Mucosa of gallbladder (tissue), 1 donor: ENCODE results near the gene MICU1. TPM values are rescaled to one million over a fixed set of nuclear protein-coding genes. Genes with fewer than 3 reads are reported as not detected.
"Not testable (repeated sequence)": the region's sequence is repeated elsewhere in the genome, so short reads cannot be mapped to it uniquely, and the experiment has no call there.

Experiments used
- DNase-seq: peaks from one replicate; pipeline ENCODE4 v3.0.0-alpha.2; 2020; ENCODE audit warnings: low spot score
- total RNA-seq: library from RNA; stranded (reverse); gene quantifications from one replicate; pipeline ENCODE4 v1.2.1, GENCODE V29; 2021
- donor health status: DM: no; HTN: no; CAD: no.

The MICU1 gene
- total RNA-seq, 1 donor from 2014 or later, result 42.0 TPM

DNA sequence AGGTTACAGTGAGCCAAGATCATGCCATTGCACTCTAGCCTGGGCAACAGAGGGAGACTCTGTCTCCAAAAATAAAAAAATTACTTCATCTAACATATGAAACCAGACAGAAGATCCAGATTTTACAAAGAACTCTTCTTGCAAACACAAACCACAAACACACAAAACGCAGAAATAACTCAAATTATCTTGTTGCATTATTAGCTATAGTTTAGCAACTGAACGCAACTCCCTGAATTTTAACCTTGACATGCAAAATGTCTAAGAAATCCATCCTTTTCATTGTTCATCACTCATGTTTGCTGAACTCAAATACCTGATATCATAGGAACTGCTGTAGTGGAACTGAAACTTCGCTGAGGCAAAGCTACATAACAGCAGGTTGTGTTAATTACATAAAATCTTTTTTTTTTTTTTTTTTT, 64.1 kb downstream of the MICU1 start:
- DNase-seq, result no peak

DNA sequence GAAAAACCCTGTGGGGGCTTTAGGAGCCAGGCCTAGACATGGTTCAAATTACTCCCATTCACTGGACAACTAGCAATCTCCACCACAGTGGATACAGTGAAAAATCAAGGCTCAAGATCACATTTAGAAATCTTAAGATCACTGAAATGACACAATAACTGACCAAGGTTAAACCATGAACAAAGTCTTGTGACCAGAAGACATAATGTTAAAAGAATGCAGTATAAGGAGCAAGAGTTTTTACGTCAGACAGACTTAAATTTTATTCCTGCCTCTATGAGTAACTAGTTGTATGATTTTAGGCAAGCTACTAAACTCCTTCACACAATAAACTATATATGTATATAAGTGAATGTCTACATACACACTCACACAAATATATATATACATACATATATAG, 68.5 kb downstream of the MICU1 start:
- DNase-seq, result no peak

- no peak for DNase-seq
Observed at GRCh38 chr10:72552857-72553256, 73.0 kb downstream of the MICU1 start.

- no peak for DNase-seq
Observed at GRCh38 chr10:72550239-72550638, 75.6 kb downstream of the MICU1 start.

GRCh38 chr10:72545546-72545945, 80.3 kb downstream of the MICU1 start:
- no peak for DNase-seq

DNA sequence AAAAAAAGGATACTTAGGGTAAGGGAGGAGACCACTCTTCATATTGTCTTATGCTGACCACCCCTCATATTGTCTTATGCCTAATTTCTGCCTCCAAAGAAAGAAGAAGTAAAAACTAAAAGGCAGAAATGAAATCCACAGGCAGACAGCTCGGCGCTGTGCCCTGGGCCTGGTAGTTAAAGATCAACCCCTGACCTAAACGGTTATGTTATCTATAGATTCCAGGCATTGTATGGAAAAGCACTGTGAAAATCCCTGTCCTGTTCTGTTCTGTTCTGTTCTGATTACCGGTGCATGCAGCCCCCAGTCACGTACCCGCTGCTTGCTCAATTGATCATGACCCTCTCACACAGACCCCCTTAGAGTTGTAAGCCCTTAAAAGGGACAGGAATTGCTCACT, 82.0 kb downstream of the MICU1 start:
- not testable (repeated sequence) for DNase-seq

DNA sequence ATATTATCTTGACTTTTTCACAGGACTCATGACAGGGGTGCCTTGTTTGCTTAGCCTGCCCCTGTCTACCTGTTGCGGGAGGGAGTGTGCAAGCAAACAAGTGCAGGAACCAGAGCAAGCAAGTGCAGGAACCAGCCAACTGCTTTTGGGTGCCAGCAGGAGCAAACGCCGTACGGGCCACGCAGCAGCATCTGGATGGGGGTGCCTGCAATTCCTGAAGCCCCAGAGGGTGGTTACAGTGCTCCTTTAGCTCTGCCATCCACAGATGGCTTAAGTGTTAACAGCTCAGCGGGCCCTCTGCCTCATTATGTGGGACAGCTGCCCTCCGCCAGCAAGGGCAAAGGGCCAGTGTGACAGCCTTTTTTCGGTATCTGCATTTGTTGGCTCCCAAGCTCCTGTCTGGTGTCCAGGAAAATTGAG, 83.5 kb downstream of the MICU1 start:
- DNase-seq, result no peak

- no peak for DNase-seq
Observed at GRCh38 chr10:72541337-72541736, 84.5 kb downstream of the MICU1 start.

- DNase-seq, result no peak
Observed at GRCh38 chr10:72540193-72540807, 85.6 kb downstream of the MICU1 start.

- DNase-seq, result no peak
Observed at GRCh38 chr10:72539137-72539536, 86.7 kb downstream of the MICU1 start.

DNA sequence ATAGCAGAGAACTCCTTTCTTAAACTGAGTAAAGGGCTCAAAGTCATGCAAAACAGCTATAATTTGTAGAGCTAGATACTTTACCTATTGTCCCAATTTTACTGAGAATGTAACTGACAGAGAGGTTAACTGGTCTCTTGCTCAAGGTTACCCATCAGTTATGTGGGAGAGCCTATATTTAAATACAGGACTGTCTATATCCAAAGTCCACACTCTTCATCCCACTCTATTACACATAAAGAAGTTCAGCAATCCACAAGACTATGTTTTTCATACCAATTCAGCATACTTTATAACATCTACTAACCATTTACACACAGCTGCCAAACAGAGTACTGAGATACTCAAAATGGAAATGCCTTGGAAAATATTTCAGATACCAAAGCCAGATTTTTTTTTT, 100.2 kb downstream of the MICU1 start:
- no peak for DNase-seq

DNA sequence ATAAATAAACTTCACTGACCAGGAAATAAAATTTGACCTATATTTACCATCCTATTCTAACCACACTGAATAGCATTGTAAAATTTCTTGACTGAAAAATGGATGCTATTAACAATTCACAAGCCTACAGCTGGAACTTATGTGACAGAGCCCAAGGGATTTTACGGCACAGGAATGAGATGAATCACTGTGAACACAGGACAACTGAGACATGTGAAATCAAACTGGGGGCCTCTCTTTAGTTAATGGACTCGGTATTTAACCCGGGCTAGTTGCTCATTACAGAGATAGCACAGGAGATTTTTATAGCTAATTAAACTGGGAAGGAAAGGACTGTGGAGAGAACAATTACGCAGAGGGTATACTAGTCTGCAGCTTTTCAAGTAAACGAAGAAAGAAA, 100.6 kb downstream of the MICU1 start:
- DNase-seq, result no peak

DNA sequence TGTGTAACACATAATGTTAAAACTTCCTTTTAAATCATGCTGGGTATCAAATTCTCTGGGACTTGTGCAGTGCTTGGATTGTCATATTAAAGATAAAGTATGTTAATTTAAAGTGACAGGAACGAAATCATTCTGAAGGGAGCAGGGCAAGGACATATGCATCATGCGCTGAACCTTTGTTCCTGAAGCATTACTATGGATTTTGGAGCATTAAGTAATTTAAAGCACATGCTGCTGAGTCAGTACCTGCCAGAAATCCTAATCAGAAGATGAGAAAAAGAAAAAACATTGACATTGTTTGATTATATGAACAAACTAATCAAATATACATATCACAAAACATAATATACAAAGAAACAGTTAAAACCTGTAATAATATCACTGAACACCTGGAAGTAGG, 101.4 kb downstream of the MICU1 start:
- no peak for DNase-seq

DNA sequence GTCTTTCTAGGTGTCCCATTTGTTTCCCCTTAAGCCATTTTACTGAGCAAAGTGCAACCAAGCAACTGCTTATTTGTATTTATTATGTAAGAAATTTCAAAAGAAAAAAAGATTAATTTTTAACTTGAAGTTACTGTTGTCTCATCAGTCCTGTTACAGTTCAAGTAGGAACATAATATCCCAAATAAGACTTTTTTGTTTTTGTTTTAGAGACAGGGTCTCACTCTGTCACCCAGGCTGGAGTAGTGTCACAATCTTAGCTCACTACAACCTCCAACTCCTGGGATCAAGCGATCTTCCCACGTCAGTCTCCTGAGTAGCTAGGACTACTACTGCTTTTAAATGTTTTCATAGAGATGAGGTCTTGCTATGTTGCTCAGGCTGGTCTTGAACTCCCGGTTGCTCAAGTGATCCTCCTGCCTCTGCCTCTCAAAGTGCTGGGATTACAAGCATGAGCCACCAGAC, 101.9 kb downstream of the MICU1 start:
- DNase-seq, result no peak

DNA sequence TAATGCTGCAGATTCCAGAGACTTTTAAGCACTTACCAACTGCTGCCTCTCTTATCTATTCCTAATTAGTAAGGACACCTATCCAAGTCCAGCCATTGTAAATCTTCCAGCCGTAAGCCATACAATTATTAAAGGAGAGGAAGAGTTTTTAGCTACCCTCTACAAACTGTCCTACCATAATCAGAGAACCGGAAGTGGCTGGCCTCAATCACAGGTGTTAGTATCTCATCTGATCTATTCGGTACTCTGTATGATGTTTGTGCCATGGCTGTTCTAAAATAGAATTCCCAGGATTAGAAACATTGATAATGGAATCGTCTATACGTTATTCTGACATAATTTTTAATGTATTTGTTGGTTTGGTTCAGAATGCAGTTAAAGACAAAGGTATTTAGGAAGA, 102.8 kb downstream of the MICU1 start:
- DNase-seq, result no peak

DNA sequence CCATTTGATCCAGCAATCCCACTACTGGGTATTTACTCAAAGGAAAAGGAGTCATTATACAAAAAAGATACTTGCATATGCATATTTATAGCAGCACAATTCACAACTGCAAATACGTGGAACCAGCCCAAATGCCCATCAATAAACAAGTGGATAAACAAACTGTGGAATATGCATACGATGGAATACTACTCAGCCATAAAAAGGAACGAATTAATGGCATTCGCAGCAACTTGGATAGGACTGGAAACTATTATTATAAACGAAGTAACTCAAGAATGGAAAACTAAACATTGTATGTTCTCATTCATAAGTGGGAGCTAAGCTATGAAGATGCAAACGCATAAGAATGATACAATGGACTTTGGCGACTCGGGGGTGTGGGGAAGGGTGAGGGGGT, 108.6 kb downstream of the MICU1 start:
- DNase-seq, result no peak

DNA sequence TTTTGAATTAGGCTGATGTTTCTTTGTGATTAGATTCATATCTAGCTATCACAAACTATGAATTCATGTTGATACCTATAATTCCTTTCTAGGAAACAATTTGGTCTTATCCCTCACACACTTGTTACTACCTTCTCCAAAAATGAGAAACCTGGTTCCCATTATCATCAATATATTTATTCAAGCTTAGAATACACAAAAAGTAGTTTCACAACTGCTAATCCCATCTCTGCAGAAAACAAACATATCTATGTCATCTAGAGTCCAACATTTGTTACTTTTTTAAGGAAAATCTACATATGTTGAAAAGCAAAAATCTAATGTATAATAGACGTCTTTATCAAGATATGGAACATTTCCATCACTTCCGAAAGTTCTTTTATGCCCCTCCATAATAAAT, 110.4 kb downstream of the MICU1 start:
- DNase-seq, result no peak

DNA sequence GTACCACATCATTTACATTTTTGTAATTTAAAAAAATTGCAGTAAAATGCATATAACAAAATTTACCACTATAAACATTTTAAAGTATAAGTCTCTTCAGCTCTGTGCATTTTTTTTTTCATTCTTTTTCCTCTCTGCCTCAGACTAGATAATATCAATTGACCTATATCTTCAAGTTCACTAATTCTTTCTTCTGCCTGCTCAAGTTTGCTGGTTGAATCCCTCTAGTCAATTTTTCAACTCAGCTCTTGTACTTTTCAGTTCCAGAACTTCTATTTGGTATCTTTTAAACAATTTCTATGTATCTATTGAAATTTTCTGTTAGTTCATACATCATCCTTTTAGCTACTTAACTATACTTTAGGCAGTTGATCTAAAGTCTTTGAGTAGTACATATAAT, 112.0 kb downstream of the MICU1 start:
- no peak for DNase-seq

DNA sequence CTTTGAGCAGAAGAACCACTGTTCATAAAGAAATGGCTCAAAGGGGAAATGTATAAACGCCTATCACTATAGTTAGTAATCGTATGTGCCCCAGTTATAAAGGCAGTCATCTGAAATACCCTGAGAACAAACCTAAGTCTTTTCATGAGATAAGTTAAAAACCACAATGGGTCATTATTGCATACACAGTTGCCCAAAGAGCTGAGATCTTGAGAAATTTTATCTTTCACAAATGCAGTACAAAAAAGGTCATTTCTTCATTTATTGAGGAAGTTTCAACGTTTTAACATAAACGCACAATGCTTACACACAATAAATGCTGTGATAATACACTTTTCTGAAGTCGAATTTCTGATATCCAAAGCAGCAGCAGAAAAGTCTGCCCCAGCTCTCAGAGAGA, 114.4 kb downstream of the MICU1 start:
- DNase-seq, result no peak

- no peak for DNase-seq
Observed at GRCh38 chr10:72509941-72510340, 115.9 kb downstream of the MICU1 start.

DNA sequence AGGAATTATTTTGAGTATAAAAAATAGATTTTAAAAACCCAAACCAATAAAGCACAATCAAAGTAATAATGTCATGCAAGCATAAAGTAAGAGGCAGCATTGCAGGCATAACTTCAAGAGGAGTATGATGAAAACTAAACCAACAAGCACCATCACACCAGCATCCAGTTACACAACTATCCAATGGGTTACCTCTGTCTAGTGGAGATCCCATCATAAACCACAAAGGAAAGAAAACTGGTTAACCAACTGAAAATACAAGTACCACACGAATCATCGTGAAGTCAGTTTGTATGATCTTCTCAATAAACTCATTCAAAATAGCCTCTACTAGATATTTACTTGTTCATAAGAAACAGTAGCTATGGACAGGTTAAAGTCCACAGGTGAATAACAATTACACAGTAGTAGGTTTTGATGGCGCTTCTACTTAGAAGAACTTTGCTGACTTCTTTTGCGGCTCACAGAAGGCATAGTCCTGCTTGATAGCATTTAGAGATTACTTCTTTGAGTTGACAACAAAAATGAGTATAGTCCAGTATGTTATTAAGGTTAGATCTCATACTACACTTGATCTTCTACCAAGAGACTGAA, 116.6 kb downstream of the MICU1 start:
- no peak for DNase-seq

- DNase-seq, result no peak
Observed at GRCh38 chr10:72508033-72508432, 117.8 kb downstream of the MICU1 start.

DNA sequence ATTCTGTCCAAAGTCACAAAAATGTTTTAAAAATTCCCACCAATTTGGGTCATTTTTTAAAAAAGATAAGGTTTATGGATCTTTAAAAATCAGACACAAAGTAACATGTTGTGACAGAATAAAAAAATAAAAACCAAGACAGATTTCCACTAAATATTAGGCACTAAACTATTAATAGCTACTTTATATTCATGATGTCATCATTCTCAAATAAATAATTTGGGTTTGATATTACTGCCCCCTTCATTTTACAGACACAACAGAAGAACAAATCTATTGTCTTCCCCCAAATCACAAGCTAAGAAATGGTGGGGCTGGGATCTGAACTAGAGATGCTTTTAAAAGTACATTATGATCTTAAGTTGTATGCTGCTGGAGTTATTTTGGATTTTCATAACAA, 119.4 kb downstream of the MICU1 start:
- no peak for DNase-seq

DNA sequence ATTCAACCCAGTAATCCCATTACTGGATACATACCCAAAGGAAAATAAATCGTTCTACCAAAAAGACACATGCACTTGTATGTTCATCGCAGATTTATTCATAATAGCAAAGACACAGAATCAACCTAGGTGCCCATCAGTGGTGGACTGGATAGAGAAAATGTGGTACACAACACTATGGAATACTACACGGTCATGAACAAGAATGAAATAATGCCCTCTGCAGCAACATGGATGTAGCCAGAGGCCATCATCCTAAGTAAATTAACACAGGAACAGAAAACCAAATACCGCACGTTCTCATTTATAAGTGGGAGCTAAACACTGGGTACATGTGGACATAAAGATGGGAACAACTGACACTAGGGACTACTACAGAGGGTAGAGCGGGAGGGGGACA, 120.4 kb downstream of the MICU1 start:
- no peak for DNase-seq
